NCI-H69 (cell line): ENCODE measurements around the gene PCCA.

Source experiments
- DNase-seq: peaks from one replicate; lab custom pipeline; 2025; lab: John Stamatoyannopoulos, UW

The PCCA gene

GRCh38 chr13:100526318-100527000 lies 437.6 kb downstream of the PCCA start:
- DNase-seq, result no peak

GRCh38 chr13:100527644-100528043 lies 438.8 kb downstream of the PCCA start:
- DNase-seq, result no peak

GRCh38 chr13:100528353-100528752 lies 439.5 kb downstream of the PCCA start:
- DNase-seq, result no peak

GRCh38 chr13:100528820-100529219 lies 439.9 kb downstream of the PCCA start:
- DNase-seq, result no peak

- DNase-seq, result no peak
Observed at GRCh38 chr13:100529666-100530377, 440.9 kb downstream of the PCCA start.

GRCh38 chr13:100530671-100531213 lies 441.8 kb downstream of the PCCA start:
- no peak for DNase-seq

GRCh38 chr13:100532090-100532766 lies 443.3 kb downstream of the PCCA start:
- DNase-seq, result no peak

- no peak for DNase-seq
Observed at GRCh38 chr13:100532836-100533435, 444.0 kb downstream of the PCCA start.

GRCh38 chr13:100533588-100534041 lies 444.7 kb downstream of the PCCA start:
- no peak for DNase-seq

GRCh38 chr13:100534147-100534843 lies 445.4 kb downstream of the PCCA start:
- no peak for DNase-seq

- no peak for DNase-seq
Observed at GRCh38 chr13:100534911-100535310, 446.0 kb downstream of the PCCA start.

GRCh38 chr13:100535426-100536135 lies 446.7 kb downstream of the PCCA start:
- DNase-seq, result no peak

GRCh38 chr13:100536643-100537180 lies 447.8 kb downstream of the PCCA start:
- no peak for DNase-seq

- no peak for DNase-seq
Observed at GRCh38 chr13:100537486-100537885, 448.6 kb downstream of the PCCA start.

- DNase-seq, result no peak
Observed at GRCh38 chr13:100537951-100538462, 449.1 kb downstream of the PCCA start.

GRCh38 chr13:100540621-100541020 lies 451.7 kb downstream of the PCCA start:
- no peak for DNase-seq

- DNase-seq, result no peak
Observed at GRCh38 chr13:100541897-100542825, 453.3 kb downstream of the PCCA start.

- DNase-seq, result peak; percentile 57
Observed at GRCh38 chr13:100542826-100543156, 453.9 kb downstream of the PCCA start.

GRCh38 chr13:100543872-100544602 lies 455.1 kb downstream of the PCCA start:
- no peak for DNase-seq
